Posterior vena cava (tissue), 2 donors: ENCODE data around the gene LZTS3. TPM values are rescaled to one million over a fixed set of nuclear protein-coding genes. Genes with fewer than 3 reads are reported as not detected.
"Not testable (repeated sequence)": the region's sequence is repeated elsewhere in the genome, so short reads cannot be mapped to it uniquely, and the experiment has no call there.

Source experiments
- DNase-seq: peaks from one replicate; pipeline ENCODE4 v3.0.0-alpha.2; 2020; ENCODE audit warnings: low spot score
- intact Hi-C, 2 donors: fragments of 100-400 bp; cut with DNase I; formaldehyde crosslinking; loops; one replicate each; pipeline versions ENCODE4 v1.14.1 to v1.14.2; 2022 to 2023
- total RNA-seq, 2 donors: library from RNA; stranded (reverse); fragmentation: NEBNext Ultra II Directional; extraction: Animal tissue kit (Norgen Biotek cat#: 25700); gene quantifications; one replicate each; pipeline ENCODE4 v1.2.1, GENCODE V29; 2021
- donor health status: DM: yes; HTN: yes; CAD: no.
- donor health status: DM: yes; HTN: yes; CAD: no.

Gene LZTS3
- total RNA-seq, 2 donors from 2014 or later, result 4.2 to 8.0 TPM

DNA sequence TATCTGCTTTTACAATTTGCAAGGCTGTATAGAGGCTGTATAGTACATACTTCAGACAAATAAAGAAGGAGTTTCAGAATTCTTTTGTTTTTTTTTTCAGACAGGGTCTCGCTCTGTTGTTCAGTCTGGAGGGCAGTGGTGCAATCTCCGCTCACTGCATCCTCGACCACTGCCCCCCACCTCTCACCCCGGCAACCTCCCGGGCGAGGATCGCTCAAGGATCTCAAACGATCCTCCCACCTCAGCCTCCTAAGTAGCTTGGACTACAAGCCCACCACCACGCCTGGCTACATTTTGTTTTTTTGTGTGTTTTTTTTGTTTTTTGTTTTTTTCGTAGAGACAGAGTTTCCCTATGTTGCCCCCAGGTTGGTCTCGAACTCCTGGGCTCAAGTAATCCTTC, 15.5 kb downstream of the LZTS3 start:
- intact Hi-C loops, result no loop called here
- DNase-seq, result no peak

DNA sequence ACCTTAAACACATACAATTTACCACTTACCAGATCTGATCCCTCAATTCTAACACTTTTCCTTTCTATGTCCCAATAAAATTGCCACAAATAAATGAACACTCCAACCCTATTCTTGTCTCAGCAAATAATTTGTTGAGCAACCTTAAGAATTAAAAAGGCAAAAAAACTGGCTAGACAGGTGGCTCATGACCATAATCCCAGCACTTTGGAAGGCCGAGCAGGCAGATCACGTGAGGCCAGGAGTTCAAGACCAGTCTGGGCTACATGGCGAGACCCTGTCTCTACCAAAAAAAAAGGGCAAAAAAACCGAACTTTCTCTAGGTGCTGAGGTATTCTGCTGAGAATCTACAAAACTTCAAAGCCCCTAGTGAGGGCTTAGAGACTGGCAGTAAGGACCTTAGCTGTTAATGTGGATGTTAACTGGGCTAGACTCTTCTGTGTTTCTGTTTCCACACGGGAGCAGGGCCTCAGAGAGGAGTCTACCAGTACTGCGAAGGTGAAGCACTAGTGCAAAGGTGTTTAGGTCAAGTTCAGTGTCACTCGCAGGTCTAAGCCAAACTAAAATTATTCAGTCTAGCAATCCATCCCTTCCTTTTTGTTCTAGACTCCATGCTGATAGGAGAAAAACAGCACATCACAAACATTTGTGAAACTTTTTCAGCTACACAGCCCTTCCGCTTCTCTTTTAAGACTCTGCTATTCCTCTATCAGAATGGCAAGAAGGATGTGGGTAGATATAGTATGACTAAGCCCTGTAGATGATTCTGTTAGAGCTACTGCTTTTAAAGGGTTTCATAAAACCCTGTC, 16.3 kb downstream of the LZTS3 start:
- intact Hi-C loops, result no loop called here
- no peak for DNase-seq

DNA sequence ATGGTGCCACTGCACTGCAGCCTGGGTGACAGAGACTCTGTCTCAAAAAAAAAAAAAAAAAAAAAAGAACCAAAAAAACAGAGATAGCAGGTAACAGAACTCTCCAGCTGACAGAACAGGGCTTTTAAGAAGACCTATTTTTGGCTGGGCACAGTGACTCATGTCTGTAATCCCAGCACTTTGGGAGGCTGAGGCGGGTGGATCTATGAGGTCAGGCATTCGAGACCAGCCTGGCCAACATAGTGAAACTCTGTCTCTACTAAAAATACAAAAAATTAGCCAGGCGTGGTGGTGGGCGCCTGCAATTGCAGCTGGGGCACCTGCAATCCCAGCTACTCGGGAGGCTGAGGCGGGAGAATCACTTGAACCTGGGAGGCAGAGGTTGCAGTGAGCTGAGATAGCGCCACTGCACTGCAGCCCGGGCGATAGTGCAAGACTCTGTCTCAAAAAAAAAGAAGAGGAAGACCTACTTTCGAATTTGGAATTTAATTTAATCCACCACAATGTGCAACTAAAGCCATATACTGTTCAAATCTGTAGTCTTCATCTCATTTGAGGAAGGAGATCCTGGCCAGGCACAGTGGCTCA, 21.2 kb downstream of the LZTS3 start:
- intact Hi-C loops, DNase-seq: not testable (repeated sequence)

DNA sequence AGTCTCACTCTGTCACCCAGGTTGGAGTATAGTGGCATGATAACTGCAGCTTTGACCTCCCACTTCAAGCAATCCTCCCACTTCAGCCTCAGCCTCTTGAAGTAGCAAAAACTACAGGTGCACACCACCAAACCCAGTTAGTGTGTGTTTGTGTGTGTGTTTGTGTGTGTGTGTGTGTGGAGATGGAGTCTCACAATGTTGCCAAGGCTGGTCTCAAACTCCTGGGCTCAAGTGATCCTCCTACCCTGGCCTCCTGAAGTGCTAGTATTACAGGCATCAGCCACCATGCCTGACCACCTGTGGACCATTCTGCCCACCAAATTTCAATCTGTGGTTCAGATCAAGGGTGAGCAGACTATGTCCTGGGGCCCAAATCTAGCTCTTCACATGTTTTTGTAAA, 22.4 kb downstream of the LZTS3 start:
- intact Hi-C loops, result no loop called here
- DNase-seq, result no peak

DNA sequence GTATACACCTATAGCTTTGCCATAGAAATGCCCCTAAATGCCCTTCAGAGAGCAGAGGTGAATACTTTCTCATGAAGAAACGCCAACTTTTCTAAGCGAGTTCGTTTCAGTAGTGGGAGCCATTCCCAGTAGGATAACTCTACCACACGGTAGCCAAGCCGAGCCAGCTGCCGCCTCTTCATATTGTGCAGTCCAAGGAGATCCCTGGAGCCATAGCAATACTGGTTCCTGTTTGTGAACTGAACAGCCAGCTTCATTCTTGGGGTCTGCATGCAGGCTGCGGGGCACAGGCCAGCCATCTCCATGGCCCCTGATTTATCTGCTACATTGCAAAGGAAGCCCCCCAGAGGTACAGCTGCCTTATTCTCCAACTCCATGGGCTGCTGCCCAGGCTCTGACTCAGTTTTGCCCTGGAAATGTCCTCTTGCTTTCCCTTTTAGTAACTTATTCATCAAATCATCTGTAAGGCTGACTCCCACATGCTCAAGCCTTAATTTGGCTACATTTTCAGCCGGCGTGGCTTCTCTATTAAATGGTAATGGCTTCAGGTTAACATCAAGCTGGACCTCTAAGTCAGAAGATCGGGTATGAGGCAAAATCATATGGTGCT, 26.5 kb downstream of the LZTS3 start:
- intact Hi-C loops, result no loop called here
- no peak for DNase-seq

DNA sequence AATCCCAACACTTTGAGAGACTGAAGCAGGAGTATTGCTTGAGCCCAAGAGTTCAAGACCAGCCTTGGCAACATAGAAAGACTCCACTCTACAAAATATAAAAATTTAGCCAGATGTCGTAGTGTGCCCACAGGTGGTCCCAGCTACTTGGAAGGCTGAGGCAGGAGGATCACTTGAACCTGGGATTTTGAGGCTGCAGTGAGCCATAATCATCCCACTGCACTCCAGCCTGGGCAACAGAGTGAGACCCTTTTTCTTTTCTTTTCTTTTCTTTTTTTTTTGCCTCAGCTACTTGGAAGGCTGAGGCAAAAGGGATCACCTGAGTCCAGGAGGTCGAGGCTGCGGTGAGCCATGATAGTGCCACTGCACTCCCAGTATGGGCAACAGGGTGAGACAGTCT, 31.6 kb downstream of the LZTS3 start:
- no peak for DNase-seq
- intact Hi-C loops, result no loop called here

DNA sequence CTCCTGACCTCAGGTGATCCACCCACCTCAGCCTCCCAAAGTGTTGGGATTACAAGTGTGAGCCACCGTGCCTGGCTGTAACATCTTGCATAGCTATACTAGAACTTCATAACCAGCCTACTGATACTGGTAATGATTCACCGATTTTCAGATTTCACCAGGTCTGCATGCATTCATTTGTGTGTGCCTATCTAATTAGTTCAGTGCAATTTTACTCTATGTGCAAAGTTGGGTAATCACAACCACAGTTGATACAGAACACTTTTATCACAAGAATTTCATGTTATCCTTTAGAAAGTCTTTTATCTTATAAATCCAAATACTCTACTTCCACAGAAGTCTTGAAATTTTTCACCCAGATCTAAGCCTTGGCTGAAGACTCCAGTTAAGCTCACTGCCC, 35.9 kb downstream of the LZTS3 start:
- DNase-seq, result no peak
- intact Hi-C loops, result no loop called here

DNA sequence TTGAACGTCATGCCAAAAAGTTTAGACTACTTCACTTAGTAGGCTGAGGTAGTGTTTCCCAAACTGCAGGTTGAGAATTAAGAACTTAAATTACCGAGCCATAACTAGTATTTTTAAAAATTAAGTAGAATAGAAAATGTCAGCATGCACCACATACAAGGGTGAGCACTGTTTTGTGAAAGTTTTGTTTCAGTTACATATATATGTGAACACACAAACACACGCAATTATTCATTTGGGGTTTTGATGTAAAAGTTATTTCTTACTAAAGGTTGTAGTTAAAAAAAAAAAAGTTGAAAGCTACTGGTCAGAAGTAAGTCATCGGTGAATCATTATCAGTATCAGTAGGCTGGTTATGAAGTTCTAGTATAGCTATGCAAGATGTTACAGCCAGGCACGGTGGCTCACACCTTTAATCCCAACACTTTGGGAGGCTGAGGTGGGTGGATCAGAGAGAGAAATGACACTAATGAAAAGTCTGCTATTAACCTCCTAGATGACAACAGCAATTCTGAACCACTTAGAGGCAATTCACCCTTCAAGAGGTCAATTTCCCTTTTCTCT, 37.8 kb downstream of the LZTS3 start:
- no peak for DNase-seq
- intact Hi-C loops, result no loop called here

DNA sequence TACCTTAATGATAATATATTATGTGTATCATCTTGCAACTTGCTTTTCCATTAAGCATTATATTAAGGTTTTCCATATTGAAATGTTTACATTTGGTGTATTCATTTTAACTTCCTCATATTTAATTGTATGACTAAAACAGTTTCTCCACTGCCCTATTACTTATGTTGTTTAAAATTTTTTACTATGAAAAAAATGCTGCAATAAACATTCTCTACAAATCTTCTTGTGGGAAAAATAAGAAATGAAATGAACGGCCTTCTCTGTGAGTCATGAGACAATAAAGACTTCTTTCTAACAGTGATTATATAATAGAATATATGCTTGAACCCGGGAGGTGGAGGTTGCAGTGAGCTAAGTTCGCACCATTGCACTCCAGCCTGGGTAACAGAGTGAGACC, 39.2 kb downstream of the LZTS3 start:
- intact Hi-C loops, result no loop called here
- no peak for DNase-seq

DNA sequence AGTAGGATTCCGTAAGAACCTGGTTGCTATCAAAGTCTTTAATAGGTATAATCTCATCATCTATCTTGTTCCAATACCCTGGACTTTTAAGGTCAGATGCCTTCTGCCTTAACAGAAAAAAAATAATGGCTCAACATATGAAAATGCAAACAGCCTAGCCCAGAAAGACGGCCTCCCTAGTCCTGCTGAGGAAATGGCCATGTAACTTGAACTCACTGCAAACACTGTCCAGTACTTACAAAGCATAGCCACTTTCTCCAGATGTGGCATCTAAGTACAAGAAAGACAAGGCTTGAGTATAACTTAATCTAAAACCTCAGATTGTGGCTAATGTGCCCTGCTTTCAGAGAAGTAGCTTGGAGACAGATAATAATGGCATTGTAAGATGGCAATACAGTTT, 40.2 kb downstream of the LZTS3 start:
- no peak for DNase-seq
- intact Hi-C loops, result no loop called here

DNA sequence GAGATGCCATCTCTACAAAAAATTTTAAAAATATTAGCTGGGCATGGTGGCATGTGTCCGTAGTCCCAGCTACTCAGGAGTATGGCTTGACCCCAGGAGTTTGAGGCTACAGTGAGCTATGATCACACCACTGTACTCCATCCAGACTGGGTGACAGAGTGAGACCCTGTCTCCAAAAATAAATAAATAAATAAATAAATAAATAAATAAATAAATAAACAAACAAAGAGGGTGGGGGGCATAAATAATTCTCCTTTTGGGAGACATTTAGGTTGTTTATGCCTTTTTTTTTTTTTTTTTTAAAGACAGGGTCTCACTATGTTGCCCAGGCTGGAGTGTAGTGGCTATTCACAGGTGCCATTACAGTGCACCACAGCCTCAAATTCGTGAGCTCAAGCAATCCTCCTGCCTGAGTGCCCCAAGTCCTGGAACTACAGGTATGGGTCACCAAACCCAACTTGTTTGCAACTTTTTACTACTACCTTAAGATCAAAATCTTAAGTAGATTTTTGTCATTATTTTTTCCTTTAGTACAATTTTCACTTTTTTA, 43.2 kb downstream of the LZTS3 start:
- intact Hi-C loops, result no loop called here
- DNase-seq, result no peak

DNA sequence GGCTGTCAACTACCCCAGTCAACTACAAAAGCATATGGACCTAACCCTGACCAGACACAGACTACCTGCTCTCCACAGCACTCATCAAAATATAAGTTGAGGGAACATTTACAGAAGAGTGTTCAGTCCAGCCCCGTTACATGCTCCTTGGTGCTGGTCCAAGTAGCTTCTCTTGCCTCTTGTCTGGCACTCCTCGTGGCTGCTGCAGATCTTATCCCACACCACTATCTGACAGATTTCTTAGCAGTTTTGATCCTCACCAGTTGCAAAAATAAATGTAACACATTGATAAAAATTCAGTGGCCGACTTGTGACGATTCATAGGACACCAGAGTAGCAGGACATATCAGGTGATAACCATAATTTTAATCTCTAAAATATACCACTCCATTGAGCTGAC, 44.3 kb downstream of the LZTS3 start:
- intact Hi-C loops, result no loop called here
- no peak for DNase-seq

DNA sequence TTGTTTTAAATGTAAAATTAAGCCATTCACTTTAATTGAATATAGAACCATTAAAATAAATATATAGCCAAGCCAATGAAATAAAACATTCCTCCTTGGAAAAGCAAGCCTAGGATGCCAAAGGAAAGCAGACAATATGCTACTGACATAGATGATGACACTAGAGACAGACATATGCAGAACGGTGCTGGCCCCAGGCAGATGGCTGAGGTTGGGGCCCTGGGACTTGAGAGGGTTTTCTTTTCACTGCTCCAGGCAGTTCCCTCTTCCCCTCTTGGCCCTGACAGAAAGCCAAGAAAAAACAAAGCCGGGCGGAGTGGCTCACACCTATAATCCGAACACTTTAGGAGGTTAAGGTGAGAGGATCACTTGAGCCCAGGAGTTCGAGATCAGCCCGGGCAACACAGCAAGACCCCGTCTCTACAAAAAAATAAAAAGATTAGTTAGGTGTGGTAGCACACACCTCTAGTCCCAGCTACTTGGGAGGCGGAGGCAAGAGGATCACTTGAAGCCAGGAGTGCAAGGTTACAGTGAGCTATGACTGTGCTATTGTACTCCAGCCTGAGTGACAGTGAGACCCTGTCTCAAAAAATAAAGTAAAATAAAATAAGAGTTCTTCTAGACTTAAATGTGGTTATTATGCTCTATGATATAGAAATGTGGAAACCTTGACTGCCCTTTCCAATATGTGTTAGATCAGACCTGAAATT, 44.9 kb downstream of the LZTS3 start:
- intact Hi-C loops, result no loop called here
- no peak for DNase-seq

DNA sequence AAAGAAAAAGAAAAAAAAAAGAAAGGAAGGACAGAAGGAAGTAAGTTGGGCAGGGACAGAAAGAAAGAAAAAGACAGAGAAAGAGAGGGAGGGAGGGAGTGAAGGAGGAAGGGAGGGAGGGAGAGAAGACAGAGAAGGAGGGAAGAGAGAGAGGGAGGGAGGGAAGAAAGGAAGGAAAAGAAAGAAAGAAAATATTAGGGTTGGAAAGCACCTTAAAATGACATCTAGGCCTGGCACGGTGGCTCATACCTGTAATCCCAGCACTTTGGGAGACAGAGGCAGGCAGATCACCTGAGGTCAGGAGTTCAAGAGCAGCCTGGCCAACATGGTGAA, 46.9 kb downstream of the LZTS3 start:
- DNase-seq, result no peak
- intact Hi-C loops, result no loop called here

DNA sequence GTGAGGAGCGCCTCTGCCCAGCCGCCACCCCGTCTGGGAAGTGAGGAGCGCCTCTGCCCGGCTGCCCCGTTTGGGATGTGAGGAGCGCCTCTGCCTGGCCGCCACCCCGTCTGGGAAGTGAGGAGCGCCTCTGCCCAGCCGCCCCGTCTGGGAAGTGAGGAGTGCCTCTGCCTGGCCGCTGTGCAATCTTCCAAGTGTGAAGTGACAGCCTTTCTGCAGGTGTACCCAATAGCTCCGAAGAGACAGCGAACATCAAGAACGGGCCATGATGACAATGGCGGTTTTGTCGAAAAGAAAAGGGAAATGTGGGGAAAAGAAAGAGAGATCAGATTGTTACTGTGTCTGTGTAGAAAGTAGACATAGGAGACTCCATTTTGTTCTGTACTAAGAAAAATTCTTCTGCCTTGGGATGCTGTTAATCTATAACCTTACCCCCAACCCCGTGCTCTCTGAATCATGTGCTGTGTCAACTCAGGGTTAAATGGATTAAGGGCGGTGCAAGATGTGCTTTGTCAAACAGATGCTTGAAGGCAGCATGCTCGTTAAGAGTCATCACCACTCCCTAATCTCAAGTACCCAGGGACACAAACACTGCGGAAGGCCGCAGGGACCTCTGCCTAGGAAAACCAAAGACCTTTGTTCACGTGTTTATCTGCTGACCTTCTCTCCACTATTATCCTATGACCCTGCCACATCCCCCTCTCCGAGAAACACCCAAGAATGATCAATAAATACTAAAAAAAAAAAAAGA, 47.4 kb downstream of the LZTS3 start:
- DNase-seq, intact Hi-C loops: not testable (repeated sequence)

DNA sequence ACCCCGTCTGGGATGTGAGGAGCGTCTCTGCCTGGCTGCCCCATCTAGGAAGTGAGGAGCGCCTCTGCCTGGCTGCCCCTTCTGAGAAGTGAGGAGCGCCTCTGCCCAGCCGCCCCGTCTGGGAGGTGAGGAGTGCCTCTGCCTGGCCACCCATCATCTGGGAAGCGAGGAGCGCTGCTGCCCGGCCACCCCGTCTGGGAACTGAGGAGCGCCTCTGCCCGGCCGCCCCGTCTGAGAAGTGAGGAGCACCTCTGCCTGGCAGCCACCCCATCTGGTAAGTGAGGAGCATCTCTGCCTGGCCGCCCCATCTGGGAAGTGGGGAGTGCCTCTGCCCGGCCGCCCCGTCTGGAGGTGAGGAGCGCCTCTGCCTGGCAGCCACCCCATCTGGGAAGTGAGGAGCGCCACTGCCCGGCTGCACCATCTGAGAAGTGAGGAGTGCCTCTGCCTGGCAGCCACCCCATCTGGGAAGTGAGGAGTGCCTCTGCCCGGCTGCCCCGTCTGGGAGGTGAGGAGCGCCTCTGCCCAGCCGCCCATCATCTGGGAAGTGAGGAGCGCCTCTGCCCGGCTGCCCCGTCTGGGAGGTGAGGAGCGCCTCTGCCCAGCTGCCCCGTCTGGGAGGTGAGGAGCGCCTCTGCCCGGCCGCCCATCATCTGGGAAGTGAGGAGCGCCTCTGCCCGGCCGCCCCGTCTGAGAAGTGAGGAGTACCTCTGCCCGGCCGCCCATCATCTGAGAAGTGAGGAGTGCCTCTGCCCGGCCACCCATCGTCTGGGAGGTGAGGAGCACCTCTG, 48.4 kb downstream of the LZTS3 start:
- DNase-seq, result not testable (repeated sequence)

DNA sequence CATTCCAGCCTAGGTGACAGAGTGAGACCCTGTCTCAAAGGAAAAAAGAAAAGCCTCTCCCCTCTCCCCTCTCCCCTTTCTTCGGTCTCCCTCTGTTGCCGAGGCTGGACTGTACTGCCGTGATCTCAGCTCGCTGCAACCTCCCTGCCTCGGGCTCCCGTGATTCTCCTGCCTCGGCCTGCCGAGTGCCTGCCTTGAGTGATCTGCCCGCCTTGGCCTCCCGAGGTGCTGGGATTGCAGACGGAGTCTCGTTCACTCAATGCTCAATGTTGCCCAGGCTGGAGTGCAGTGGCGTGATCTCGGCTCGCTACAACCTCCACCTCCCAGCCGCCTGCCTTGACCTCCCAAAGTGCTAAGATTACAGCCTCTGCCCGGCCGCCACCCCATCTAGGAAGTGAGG, 49.2 kb downstream of the LZTS3 start:
- DNase-seq, intact Hi-C loops: not testable (repeated sequence)

More for the DNA sequence above, 48.4 kb downstream of the LZTS3 start:
- intact Hi-C loops, result not testable (repeated sequence)

DNA sequence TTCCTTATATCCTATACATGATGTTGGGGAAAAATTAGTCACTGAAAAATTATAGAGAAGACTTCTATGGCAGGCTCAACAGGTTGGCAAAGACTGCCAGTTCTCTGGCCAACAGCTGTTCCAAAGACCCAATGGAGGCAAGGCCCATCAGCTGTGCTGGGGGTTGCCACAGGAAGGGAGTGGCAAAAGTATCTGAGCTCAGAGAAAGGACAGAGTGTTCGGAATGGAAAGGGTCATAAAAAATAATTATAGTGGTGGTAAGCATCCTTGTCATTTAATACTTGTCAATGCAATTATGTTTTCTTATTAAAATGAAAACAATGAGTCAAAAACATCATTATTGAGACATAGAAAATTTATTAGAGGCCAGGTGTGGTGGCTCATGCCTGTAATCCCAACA, 49.8 kb downstream of the LZTS3 start:
- DNase-seq, result no peak
- intact Hi-C loops, result no loop called here
